GM21529 (cell line): ENCODE measurements around the gene LPP.

ENCODE experiments used
- ATAC-seq: cut with Tn5 transposase; IDR thresholded peaks from one replicate; pipeline ENCODE4 v1.9.1; 2021; ENCODE audit not compliant: unreplicated experiment

Gene LPP

GRCh38 chr3:188270423-188270972 lies 116.5 kb downstream of the LPP start:
- ATAC-seq, result no peak

- ATAC-seq, result no peak
Measured at GRCh38 chr3:188271226-188271914, 117.4 kb downstream of the LPP start.

- ATAC-seq, result no peak
Measured at GRCh38 chr3:188272481-188273372, 118.8 kb downstream of the LPP start.

- no peak for ATAC-seq
Measured at GRCh38 chr3:188274249-188274915, 120.4 kb downstream of the LPP start.

- ATAC-seq, result no peak
Measured at GRCh38 chr3:188276375-188276774, 122.4 kb downstream of the LPP start.

GRCh38 chr3:188278717-188279324 lies 124.9 kb downstream of the LPP start:
- no peak for ATAC-seq

GRCh38 chr3:188279502-188280335 lies 125.8 kb downstream of the LPP start:
- no peak for ATAC-seq

GRCh38 chr3:188280627-188281026 lies 126.7 kb downstream of the LPP start:
- ATAC-seq, result no peak

- no peak for ATAC-seq
Measured at GRCh38 chr3:188282871-188283270, 128.9 kb downstream of the LPP start.

GRCh38 chr3:188283347-188283746 lies 129.4 kb downstream of the LPP start:
- no peak for ATAC-seq

GRCh38 chr3:188284455-188285212 lies 130.7 kb downstream of the LPP start:
- no peak for ATAC-seq

GRCh38 chr3:188286087-188286513 lies 132.1 kb downstream of the LPP start:
- no peak for ATAC-seq

- no peak for ATAC-seq
Measured at GRCh38 chr3:188287339-188287738, 133.4 kb downstream of the LPP start.

GRCh38 chr3:188287762-188288505 lies 134.0 kb downstream of the LPP start:
- no peak for ATAC-seq

GRCh38 chr3:188292251-188292650 lies 138.3 kb downstream of the LPP start:
- ATAC-seq, result no peak

- no peak for ATAC-seq
Measured at GRCh38 chr3:188292827-188293226, 138.9 kb downstream of the LPP start.

- ATAC-seq, result no peak
Measured at GRCh38 chr3:188294113-188294512, 140.2 kb downstream of the LPP start.

- no peak for ATAC-seq
Measured at GRCh38 chr3:188294823-188295487, 141.0 kb downstream of the LPP start.
